Epithelial cell of esophagus (primary cell): ENCODE data around the gene SERINC1.
A peak's percentile ranks its signal among the peaks of the same experiment; 100 is the strongest.
"Not testable (repeated sequence)": the region's sequence is repeated elsewhere in the genome, so short reads cannot be mapped to it uniquely, and the experiment has no call there.

ENCODE experiments used
- DNase-seq: peaks from one replicate; pipeline ENCODE4 v3.0.0; 2010; ENCODE audit warnings: low read depth
- H3K4me3 ChIP-seq: 2 replicates; pipeline ENCODE4 v1.5.1; 2011; ENCODE audit warnings: mild to moderate bottlenecking, low read length, control low read depth
- TF ChIP-seq, protein P1 (sequence below): IDR thresholded peaks from 2 replicates; pipeline ENCODE4 v1.5.1; 2011; ENCODE audit warnings: low read depth, mild to moderate bottlenecking, low read length, control low read depth, inconsistent platforms; ENCODE audit not compliant: insufficient read depth; ENCODE audit errors: missing control alignments

Gene SERINC1

DNA sequence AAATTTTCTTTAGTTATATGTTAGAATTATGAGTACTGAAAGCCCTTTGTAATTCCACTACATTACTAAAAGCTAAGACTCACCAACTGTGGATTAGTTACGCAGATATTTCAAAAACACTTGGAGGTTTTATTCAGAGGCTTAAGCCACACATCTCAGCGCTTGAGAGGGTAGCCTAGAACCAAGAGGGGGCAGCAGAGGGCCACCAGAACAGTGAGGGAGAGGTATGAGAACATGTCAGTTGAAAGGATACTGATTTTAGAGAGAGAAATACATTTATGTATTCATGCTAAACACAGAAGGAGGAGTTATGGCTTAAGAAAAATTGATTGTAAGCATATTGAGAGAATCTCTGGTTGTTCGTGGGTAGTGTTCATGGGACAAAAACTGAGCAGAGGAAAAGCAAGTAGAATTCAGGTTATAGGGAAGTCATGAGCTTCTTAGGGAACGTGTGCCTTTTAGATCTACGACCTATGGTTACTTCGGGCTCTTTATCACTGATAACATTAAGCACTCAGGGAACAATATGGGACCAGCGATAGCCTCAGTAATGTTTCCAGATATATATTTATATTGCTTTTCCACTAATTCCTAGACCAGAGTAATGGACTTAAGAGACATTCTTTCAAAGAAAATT, 20.4 kb upstream of the SERINC1 start:
- H3K4me3 ChIP-seq = no peak overlapping the region
- TF ChIP-seq, protein P1, sequence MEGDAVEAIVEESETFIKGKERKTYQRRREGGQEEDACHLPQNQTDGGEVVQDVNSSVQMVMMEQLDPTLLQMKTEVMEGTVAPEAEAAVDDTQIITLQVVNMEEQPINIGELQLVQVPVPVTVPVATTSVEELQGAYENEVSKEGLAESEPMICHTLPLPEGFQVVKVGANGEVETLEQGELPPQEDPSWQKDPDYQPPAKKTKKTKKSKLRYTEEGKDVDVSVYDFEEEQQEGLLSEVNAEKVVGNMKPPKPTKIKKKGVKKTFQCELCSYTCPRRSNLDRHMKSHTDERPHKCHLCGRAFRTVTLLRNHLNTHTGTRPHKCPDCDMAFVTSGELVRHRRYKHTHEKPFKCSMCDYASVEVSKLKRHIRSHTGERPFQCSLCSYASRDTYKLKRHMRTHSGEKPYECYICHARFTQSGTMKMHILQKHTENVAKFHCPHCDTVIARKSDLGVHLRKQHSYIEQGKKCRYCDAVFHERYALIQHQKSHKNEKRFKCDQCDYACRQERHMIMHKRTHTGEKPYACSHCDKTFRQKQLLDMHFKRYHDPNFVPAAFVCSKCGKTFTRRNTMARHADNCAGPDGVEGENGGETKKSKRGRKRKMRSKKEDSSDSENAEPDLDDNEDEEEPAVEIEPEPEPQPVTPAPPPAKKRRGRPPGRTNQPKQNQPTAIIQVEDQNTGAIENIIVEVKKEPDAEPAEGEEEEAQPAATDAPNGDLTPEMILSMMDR = peak; percentile 96
- peak; percentile 79 for DNase-seq

DNA sequence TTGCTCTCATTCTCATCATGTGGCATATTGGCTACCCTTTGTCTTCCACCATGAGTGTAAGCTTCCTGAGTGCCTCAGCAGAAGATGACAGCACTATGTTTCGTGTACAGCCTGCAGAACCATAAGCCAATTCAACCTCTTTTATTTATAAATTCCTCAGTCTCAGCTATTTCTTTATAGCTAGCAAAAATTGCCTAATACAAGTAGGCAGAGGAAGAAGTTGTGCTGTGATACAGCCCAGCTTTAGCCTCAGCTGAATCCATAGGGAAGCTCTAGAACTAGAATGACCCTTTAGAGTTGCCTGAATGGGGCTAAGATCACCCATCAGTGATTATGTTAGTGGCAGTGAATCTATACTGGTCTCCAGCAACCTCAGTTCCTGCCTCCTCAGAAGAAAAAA, 19.0 kb upstream of the SERINC1 start:
- no peak for DNase-seq
- TF ChIP-seq, protein P1 = no peak
- H3K4me3 ChIP-seq = no peak overlapping the region

DNA sequence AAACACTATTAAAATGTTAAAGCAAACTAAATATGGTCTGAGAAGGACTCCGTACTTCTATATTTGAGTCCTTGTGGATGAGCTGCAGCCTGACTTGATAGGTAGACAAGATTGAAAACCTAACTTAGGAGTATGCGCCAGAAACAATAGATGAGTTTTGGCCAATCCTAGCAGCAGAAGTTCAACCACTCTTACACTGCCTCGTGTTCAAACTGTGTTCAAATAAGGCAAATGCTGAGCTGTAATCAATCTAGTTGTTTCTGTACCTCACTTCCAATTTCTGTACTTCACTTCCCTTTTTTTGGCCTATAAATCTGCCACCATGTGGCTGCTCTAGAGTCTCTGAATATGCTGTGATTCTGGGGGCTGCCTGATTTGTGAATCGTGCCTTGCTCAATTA, 13.2 kb upstream of the SERINC1 start:
- no peak overlapping the region for H3K4me3 ChIP-seq
- TF ChIP-seq, protein P1 = no peak
- no peak for DNase-seq

DNA sequence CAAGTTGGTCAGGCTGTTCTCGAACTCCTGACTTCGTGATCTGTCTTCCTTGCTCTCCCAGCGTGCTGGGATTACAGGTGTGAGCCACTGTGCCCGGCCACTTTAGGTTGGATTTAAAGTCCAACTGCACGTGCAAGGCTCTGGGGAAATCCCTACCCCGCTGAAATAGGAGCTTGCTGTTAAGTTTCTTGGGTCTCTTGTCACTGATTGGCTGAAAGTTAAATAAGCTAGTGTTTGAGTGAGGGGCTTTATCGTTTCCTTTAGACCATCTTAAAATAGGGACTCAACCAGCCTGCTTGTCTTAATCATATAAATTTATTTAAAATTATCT, 11.1 kb upstream of the SERINC1 start:
- no peak for DNase-seq
- TF ChIP-seq, protein P1 = no peak
- H3K4me3 ChIP-seq = no peak overlapping the region

DNA sequence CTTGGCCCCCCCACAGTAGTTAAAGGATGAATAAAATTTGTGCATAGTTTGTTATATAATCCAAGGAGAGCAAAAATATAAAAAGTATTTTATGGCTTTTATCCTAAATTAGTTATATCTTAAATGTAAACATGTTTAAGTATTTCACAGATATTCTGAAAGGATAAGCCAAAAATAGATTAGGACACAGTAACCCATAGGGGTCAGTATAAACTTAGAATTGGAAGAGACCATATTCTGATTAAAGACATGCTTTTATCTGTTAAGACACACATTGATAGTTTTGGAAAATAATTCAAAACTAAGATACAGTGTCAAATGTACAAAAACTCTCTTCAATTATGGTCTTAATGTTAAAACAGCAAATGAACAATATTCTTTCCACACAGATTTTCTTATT, 4.5 kb upstream of the SERINC1 start:
- TF ChIP-seq, protein P1 = peak; percentile 21

DNA sequence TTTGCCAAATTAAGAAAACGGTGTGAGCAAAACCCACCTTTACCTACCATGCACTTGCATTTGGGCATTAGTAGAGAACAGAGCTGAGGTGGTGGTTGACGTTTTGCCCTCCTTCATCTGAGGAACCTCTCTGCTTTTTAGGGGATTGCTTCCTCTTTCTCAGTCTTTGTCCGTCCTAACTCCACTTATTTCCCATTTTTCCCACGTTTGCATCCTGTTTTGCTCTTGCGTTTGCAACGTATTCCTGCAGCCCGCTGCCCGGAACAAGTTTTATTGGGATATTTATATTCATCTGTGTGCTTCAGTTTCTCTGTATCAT, 374 bp upstream of the SERINC1 start:
- DNase-seq = no peak
- peak overlapping the region; percentile 91 for H3K4me3 ChIP-seq
- TF ChIP-seq, protein P1 = no peak

More for the DNA sequence above, 4.5 kb upstream of the SERINC1 start:
- peak; percentile 29 for DNase-seq
- no peak overlapping the region for H3K4me3 ChIP-seq

DNA sequence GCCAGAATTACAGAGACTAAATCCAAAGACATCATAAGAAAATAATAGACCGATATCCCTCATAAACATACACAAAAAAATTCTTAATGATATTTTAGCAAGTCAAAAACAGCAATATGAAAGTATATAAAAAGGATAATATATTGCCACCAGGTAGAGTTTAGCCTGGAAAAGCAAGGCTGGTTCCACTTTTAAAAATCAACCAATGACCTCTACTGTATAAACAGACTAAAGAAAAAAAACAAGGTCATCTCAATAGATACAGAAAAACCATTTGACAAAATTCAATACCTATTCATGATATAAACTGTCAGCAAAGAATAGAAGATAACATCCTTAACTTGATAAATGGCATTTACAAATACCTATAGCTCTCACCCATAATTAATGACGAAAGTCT, 9.7 kb downstream of the SERINC1 start:
- DNase-seq = no peak
- no peak overlapping the region for H3K4me3 ChIP-seq
- TF ChIP-seq, protein P1 = no peak

DNA sequence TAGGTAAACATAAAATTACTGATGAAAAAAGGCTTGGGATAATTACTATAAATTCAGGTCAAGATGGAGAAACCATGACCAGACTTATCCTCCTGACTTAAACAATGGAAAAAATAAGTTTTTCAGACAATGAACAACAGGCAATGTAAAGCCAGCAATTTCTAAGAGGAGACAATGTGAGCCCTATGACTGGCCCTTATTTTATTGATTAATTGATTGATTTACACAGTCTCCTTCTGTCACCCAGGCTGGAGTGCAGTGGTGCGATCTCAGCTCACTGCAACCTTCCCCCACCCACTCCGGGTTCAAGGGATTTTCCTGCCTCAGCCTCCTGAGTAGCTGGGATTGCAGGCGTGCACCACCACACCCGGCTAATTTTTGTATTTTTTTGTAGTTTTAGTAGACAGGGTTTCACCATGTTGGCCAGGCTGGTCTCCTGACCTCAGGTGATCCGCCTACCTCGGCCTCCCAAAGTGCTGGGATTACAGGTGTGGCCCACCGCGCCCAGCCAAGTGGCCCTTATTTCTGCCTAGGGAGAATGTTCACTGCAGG, 11.7 kb downstream of the SERINC1 start:
- H3K4me3 ChIP-seq, DNase-seq: not testable (repeated sequence)
